ACC112 (cell line): ENCODE data around the gene ADGRF3.

Source experiments
- H2AFZ ChIP-seq: fragments of 200-600 bp; sonication (generic); one replicate; pipeline ENCODE4 v1.6.0; 2017; ENCODE audit warnings: antibody characterized with exemption, low read length; ENCODE audit not compliant: unreplicated experiment
- H3K27ac ChIP-seq: fragments of 200-600 bp; sonication (generic); 2 replicates; pipeline ENCODE4 v1.5.1; 2014; ENCODE audit warnings: low read depth, mild to moderate bottlenecking, antibody characterized with exemption, low read length, moderate library complexity
- H3K27me3 ChIP-seq: fragments of 200-600 bp; sonication (generic); 2 replicates; pipeline ENCODE4 v1.6.1; 2014; ENCODE audit warnings: mild to moderate bottlenecking, antibody characterized with exemption, low read length, moderate library complexity, mixed read lengths; ENCODE audit not compliant: insufficient read depth
- H3K36me3 ChIP-seq: fragments of 200-600 bp; sonication (generic); 2 replicates; pipeline ENCODE4 v1.6.1; 2016; ENCODE audit warnings: mild to moderate bottlenecking, antibody characterized with exemption, low read length, moderate library complexity, mixed read lengths; ENCODE audit not compliant: insufficient read depth
- H3K4me1 ChIP-seq: fragments of 200-600 bp; sonication (generic); one replicate; pipeline ENCODE4 v1.6.1; 2016; ENCODE audit warnings: low read length, mixed read lengths; ENCODE audit not compliant: insufficient read depth, unreplicated experiment, control insufficient read depth
- H3K4me3 ChIP-seq: fragments of 200-600 bp; sonication (generic); 2 replicates; pipeline ENCODE4 v1.5.1; 2014; ENCODE audit warnings: mild to moderate bottlenecking, low read depth, low read length
- H3K79me2 ChIP-seq: fragments of 200-600 bp; sonication (generic); one replicate; pipeline ENCODE4 v1.6.0; 2016; ENCODE audit warnings: low read length; ENCODE audit not compliant: control insufficient read depth, unreplicated experiment, insufficient read depth

ADGRF3 gene

DNA sequence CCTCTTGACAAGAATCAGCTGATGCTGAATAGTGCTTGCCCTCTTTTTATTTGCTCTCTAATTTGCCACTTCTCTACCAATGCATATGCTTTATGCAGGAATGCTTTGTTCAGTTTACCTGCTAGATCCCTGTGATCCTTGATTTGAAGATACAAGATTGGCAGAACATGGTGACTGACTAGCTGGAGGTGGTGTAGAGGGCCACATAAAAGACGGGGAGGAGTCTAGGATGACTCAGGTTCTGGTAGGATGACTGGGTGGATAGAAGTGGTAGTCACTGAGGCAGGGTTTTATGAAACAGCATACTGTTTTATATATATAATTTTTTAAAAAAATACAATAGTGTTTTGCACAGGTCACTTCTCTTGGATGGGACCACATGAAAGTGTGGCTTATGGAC, 6.3 kb upstream of the ADGRF3 start:
- Histone ChIP-seq H3K4me3 (no peak overlapping the region), H3K36me3 (no peaks in the 10 kb centered on the region), H3K27ac (peak overlapping the region; percentile 47; the same call in 1 of the 2 replicates)

DNA sequence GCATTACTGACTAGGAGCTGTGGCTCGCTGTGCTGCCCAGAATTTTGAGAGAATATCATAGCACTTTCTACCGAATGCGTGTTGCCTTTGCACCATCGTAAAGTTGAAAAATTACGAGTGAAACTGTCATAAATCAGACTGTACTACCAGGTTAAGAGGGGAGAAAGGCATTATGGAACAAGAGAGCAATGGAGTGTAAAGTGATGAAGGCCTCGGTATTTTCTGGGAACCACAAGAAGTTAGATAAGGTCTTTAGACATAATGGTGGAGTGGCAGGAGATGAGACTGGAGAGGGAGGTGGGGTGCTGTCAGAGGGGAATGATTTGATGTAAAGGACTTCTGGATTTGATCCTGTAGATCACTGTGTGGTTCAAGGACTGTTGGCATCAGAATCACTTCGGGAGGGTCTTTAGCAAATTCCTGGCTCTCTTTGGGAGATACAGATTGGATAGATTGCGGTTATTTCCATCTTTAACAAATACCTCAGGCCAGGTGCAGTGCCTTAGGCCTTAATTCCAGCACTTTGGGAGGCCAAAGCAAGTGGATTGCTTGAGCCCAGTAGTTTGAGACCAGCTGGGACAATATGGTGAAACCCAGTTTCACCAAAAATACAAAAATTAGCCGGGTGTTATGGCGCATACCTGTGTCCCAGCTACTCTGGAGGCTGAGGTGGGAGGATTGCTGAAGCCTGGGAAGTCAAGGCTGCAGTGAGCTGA, 4.9 kb upstream of the ADGRF3 start:
- H3K27me3 ChIP-seq = no peaks in the 10 kb centered on the region
- no peak overlapping the region for H3K27ac ChIP-seq
- peaks cover 35% of the 10 kb centered on the region for H3K4me1 ChIP-seq
- no peaks in the 10 kb centered on the region for H3K36me3 ChIP-seq
- H2AFZ ChIP-seq = no peak overlapping the region
- peaks cover 77% of the 10 kb centered on the region for H3K79me2 ChIP-seq
- no peak overlapping the region for H3K4me3 ChIP-seq

More for the DNA sequence above, 6.3 kb upstream of the ADGRF3 start:
- no peaks in the 10 kb centered on the region for H3K27me3 ChIP-seq
- peaks cover 31% of the 10 kb centered on the region for H3K4me1 ChIP-seq
- H2AFZ ChIP-seq = no peak overlapping the region
- peaks cover 76% of the 10 kb centered on the region for H3K79me2 ChIP-seq

DNA sequence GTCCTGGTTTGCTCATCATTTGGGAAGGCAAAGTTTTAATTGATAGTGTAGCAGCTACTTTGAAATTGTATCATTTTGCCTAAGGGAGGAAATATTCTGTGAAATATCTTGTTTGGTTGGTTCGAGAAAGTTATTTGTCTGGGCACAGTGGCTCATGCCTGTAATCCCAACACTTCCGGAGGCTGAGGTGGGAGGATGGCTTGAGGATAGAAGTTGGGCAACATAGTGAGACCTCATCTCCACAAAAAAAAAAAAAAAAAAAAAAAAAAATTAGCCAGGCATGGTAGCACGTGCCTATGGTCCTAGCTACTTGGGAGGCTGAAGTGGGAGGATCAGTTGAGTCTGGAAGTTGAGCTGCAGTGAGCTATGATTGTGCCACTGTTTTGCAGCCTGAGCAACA, 3.1 kb upstream of the ADGRF3 start:
- H3K27ac ChIP-seq = no peak overlapping the region
- no peaks in the 10 kb centered on the region for H3K36me3 ChIP-seq
- no peak overlapping the region for H2AFZ ChIP-seq
- no peak overlapping the region for H3K4me3 ChIP-seq
- H3K79me2 ChIP-seq = peaks cover 80% of the 10 kb centered on the region
- peaks cover 18% of the 10 kb centered on the region for H3K4me1 ChIP-seq
- H3K27me3 ChIP-seq = no peaks in the 10 kb centered on the region

DNA sequence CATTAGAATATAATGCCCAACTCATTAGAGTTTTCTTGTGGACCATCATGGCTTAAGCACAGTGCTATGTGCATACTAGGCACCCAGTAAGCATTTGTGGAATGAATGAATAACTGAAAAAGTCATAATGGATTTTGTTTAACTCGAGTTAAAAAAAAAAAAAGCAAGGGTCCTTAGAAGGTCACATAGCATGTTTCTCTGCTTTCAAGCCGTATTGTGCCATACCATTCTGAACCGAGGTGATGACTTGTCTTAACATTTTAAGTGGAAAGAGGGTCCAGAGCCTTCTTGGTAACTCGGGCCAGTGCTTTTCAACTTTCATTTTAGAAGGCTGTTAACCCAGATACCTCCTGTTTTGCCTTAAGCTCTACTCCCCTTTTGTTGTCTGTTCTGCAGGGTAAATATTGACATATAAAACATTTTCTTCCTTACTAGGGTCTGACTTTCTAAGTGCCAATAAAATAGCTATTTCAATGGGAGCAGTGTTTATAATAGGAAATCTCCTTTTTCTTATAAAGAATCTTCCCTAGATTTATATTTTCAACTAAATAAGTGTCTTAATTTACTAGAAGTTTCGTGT, 787 bp upstream of the ADGRF3 start:
- Histone ChIP-seq H3K27me3 (no peaks in the 10 kb centered on the region), H3K4me1 (peaks cover 30% of the 10 kb centered on the region), H3K27ac (peak overlapping the region; percentile 61), H3K36me3 (no peaks in the 10 kb centered on the region), H3K4me3 (peak overlapping the region; percentile 96), H2AFZ (no peak overlapping the region), H3K79me2 (peaks cover 75% of the 10 kb centered on the region)

DNA sequence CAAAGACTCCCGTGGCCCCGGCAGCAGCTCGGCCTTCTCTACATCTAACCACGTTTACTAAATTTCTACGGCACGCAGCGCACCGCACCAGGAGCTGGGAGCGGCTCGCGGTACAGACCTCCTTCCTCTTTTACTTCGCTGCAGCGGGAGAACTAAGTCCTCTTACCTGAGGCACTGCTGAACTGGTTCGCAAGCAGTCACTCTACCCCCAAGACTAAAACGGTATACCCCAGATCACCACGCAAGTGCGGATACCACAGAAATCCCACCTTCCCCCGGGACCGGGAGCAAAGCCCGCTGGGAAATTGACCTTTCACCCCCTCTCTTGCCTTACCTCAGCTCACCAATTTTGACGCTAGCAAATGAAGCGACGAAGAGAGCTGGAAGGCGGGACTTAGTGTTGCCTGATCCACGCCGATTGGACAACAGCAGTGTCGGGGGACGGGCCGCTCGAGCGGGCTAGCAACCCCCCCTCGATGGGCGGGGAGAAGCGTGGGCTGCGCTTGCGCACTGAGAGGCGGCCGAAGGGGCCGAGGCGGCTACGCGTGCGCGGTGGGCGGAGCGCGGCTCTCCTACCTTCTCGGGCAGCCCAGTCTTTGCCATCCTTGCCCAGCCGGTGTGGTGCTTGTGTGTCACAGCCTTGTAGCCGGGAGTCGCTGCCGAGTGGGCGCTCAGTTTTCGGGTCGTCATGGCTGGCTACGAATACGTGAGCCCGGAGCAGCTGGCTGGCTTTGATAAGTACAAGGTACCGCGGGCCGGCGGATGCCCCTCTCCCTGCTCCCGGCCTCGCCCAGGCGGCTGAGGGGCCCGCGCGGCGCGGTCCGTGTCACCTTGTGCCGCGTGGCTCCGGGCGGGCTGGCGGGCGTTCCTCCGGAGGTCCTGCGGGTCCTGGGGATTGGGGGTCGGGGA, 790 bp downstream of the ADGRF3 start, which contains the start of gene SELENOI:
Gene SELENOI, plus strand, starts transcription at position 599 of the 909 bp plus-strand sequence. Its CDS starts 90 bp downstream, at position 689.
- peak within 1 kb of the TSS; percentile 61 for H3K27ac ChIP-seq
- H3K36me3 ChIP-seq = no peaks in the 10 kb centered on the region
- peak within 1 kb of the TSS; percentile 96 for H3K4me3 ChIP-seq
- H3K79me2 ChIP-seq = peaks cover 61% of the 10 kb centered on the region
- H2AFZ ChIP-seq = peak within 1 kb of the TSS; percentile 87
- peaks cover 30% of the 10 kb centered on the region for H3K4me1 ChIP-seq
- no peaks in the 10 kb centered on the region for H3K27me3 ChIP-seq

DNA sequence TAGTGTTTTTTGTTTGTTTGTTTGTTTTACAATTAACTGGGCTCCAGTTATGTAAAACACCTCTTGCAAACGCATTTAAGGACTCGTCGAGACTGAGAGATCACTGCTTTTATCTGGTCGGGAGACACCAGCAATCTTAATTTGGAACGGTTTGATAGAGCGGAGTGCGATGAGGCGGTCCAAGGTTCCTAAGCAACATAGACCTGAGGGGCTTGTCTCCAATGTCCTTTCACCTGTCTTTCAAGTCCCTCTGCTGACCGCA, 1.4 kb downstream of the ADGRF3 start:
- Histone ChIP-seq H3K27me3 (no peaks in the 10 kb centered on the region), H3K4me1 (peaks cover 30% of the 10 kb centered on the region), H3K79me2 (peaks cover 55% of the 10 kb centered on the region), H3K27ac (peak overlapping the region; percentile 61), H2AFZ (peak overlapping the region; percentile 87), H3K36me3 (no peaks in the 10 kb centered on the region), H3K4me3 (peak overlapping the region; percentile 96)

DNA sequence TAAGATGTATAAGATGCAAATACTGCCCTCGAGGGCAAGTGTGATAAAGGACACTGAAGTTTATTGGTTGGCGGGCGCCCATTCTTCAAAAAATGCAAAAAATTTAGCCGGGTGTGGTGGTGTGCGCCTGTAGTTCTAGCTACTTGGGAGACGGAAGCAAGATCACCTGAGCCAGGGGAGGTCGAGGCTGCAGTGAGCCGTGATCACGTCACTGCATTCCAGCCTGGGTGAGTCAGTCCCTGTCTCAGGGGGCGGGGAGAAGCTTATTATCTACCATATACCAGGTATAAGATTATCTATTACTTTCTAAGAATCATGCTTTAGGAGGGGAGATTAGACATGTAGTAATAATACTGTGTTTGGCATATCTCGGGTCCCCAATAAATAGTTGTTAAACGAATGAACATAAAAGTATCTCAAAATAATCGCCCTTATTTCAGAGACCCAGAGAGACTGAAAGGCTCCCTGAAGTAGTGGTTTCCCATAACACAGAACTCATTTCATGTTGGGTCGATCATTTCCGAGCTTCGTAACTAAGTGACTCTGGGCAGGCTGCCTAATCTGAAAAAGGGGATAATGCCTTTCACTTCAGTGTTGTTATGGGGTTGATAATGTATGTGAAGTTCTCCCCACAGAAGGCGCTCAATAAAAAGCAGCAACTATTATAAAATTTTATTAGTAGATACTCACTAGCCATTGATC, 1.9 kb downstream of the ADGRF3 start:
- H2AFZ ChIP-seq = peak overlapping the region; percentile 87
- peaks cover 55% of the 10 kb centered on the region for H3K79me2 ChIP-seq
- H3K27me3 ChIP-seq = no peaks in the 10 kb centered on the region
- H3K27ac ChIP-seq = peak overlapping the region; percentile 61
- no peaks in the 10 kb centered on the region for H3K36me3 ChIP-seq
- peak overlapping the region; percentile 96 for H3K4me3 ChIP-seq
- peaks cover 30% of the 10 kb centered on the region for H3K4me1 ChIP-seq

DNA sequence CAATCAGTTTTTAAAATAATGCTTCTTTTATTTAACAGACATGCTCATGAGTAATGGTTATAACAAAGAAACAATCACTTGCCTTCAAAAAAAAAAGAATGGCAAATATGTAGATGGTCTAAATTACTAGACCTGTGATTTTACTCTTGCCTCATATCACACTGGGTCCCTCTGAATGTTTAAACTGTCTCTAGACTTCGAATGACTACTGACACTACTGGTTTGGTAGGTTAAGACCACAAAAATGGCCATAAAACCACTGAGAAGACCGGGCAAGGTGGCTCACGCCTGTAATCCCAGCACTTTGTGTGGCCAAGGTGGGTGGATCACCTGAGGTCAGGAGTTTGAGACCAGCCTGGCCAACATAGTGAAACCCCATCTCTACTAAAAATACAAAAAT, 5.8 kb downstream of the ADGRF3 start:
- no peak overlapping the region for H3K27ac ChIP-seq

DNA sequence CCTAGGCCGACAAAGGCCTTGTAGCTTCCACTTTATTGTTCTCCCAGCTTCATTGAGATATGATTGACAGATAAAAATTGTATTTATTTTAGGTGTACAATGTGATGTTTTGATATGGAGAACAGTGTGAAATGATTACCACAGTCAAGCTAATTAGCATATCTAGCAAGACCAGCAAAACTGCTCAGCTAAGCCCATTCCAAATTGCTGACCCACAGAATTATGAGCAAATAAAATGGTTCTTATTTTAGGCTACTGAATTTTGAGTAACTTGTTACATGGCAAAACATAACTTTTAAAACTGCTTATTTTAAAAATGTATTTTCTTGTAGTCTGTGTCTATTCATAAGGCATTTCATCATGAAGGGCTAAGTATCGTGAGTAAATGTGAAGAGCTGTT, 9.3 kb downstream of the ADGRF3 start:
- H3K27me3 ChIP-seq = no peaks in the 10 kb centered on the region
- H3K79me2 ChIP-seq = no peaks in the 10 kb centered on the region
- no peak overlapping the region for H2AFZ ChIP-seq
- no peak overlapping the region for H3K27ac ChIP-seq
- no peaks in the 10 kb centered on the region for H3K36me3 ChIP-seq
- H3K4me1 ChIP-seq = peaks cover 3% of the 10 kb centered on the region
- H3K4me3 ChIP-seq = no peak overlapping the region

More for the DNA sequence above, 5.8 kb downstream of the ADGRF3 start:
- Histone ChIP-seq H2AFZ (no peak overlapping the region), H3K79me2 (peaks cover 19% of the 10 kb centered on the region), H3K4me3 (no peak overlapping the region), H3K27me3 (no peaks in the 10 kb centered on the region), H3K36me3 (no peaks in the 10 kb centered on the region), H3K4me1 (peaks cover 17% of the 10 kb centered on the region)

DNA sequence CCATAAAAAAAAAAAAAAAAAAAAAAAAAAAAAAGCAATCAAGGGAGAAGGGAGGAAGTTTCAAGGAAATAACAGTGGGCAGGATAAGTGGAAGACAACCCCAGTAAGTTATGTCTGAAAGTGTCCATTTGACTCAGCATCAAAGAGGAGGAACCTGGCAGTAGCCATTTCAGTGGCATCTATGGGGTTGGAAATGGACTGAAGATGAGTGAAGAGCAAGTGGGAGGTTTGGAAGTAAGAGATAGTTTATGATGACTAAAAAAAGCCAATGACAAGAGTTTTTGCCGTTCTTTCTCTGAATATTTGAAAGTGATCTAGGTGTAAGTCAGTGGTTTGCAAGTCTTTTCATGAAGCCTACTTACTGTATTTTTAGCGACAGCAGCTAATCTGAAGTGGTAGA, 9.9 kb downstream of the ADGRF3 start:
- no peaks in the 10 kb centered on the region for H3K36me3 ChIP-seq
- H3K79me2 ChIP-seq = no peaks in the 10 kb centered on the region
- no peaks in the 10 kb centered on the region for H3K27me3 ChIP-seq
- H3K4me1 ChIP-seq = peaks cover 3% of the 10 kb centered on the region
- no peak overlapping the region for H2AFZ ChIP-seq
- no peak overlapping the region for H3K27ac ChIP-seq
- H3K4me3 ChIP-seq = no peak overlapping the region
